Mesodermal cell (in vitro differentiated cells): ENCODE results near the gene ATP8B3.

Source experiments
- H3K27ac ChIP-seq: 2 replicates; pipeline ENCODE4 v1.7.0; 2013; ENCODE audit warnings: mild to moderate bottlenecking, low read depth, low read length, moderate library complexity; ENCODE audit not compliant: severe bottlenecking
- H3K36me3 ChIP-seq: 2 replicates; pipeline ENCODE4 v1.7.1; 2013; ENCODE audit warnings: mild to moderate bottlenecking, low read length, moderate library complexity; ENCODE audit not compliant: control insufficient read depth, insufficient read depth
- H3K4me1 ChIP-seq: one replicate; pipeline ENCODE4 v1.7.1; 2013; ENCODE audit warnings: mild to moderate bottlenecking, low read length; ENCODE audit not compliant: insufficient read depth, control insufficient read depth, poor library complexity, severe bottlenecking
- H3K4me3 ChIP-seq: 2 replicates; pipeline ENCODE4 v1.7.0; 2013; ENCODE audit warnings: low read length, control low read depth, mild to moderate bottlenecking; ENCODE audit not compliant: insufficient read depth, poor library complexity, severe bottlenecking; ENCODE audit errors: extremely low read depth
- H3K9me3 ChIP-seq: 2 replicates; pipeline ENCODE4 v1.7.1; 2013; ENCODE audit warnings: mild to moderate bottlenecking, low read length, moderate library complexity; ENCODE audit not compliant: control insufficient read depth
- WGBS, 2 experiments: methylation state at CpG; one replicate each; pipeline ENCODE4 v1.1.5; 2013; ENCODE audit warnings: missing lambda C conversion rate in 2 of 2; ENCODE audit not compliant: insufficient coverage in 2 of 2; 5-methylcytosine and 5-hydroxymethylcytosine counted together

ATP8B3 gene

GRCh38 chr19:1774989-1775772, 36.9 kb downstream of the ATP8B3 start:
- Histone ChIP-seq H3K4me1 (no peaks in the 10 kb centered on the region), H3K9me3 (peaks cover 21% of the 10 kb centered on the region), H3K27ac (no peak overlapping the region), H3K4me3 (no peak overlapping the region), H3K36me3 (no peaks in the 10 kb centered on the region)
- WGBS, 2 experiments = 5 to 6% methylated on average over 36 of the region's 59 CpGs

- no peak overlapping the region for H3K4me3 ChIP-seq
- WGBS, 2 experiments = 73 to 86% methylated on average over 7 of the region's 8 CpGs
- peaks cover 22% of the 10 kb centered on the region for H3K9me3 ChIP-seq
- H3K27ac ChIP-seq = no peak overlapping the region
- no peaks in the 10 kb centered on the region for H3K4me1 ChIP-seq
- H3K36me3 ChIP-seq = no peaks in the 10 kb centered on the region
Measured at GRCh38 chr19:1773184-1773583, 38.9 kb downstream of the ATP8B3 start.

- 84 to 89% methylated on average over 2 of the region's 4 CpGs for WGBS, 2 experiments
- peaks cover 5% of the 10 kb centered on the region for H3K4me1 ChIP-seq
- no peak overlapping the region for H3K27ac ChIP-seq
- H3K4me3 ChIP-seq = no peak overlapping the region
- peaks cover 22% of the 10 kb centered on the region for H3K9me3 ChIP-seq
- H3K36me3 ChIP-seq = no peaks in the 10 kb centered on the region
Measured at GRCh38 chr19:1770866-1771576, 41.1 kb downstream of the ATP8B3 start.

- 0 to 12% methylated on average over 6 to 8 of the region's 12 CpGs for WGBS, 2 experiments
- Histone ChIP-seq H3K36me3 (no peaks in the 10 kb centered on the region), H3K27ac (no peak overlapping the region), H3K4me3 (no peak overlapping the region), H3K4me1 (peaks cover 5% of the 10 kb centered on the region), H3K9me3 (peaks cover 16% of the 10 kb centered on the region)
Measured at GRCh38 chr19:1769645-1769985, 42.5 kb downstream of the ATP8B3 start.

- Histone ChIP-seq H3K36me3 (no peaks in the 10 kb centered on the region), H3K9me3 (peaks cover 16% of the 10 kb centered on the region), H3K27ac (no peak overlapping the region), H3K4me1 (peaks cover 5% of the 10 kb centered on the region), H3K4me3 (no peak overlapping the region)
- WGBS, 2 experiments = 85 to 90% methylated on average over 4 of the region's 9 CpGs
Measured at GRCh38 chr19:1768918-1769644, 43.0 kb downstream of the ATP8B3 start.

GRCh38 chr19:1768248-1768647, 43.8 kb downstream of the ATP8B3 start:
- WGBS, 2 experiments = 25 to 34% methylated on average over 10 to 12 of the region's 13 CpGs
- Histone ChIP-seq H3K4me3 (no peak overlapping the region), H3K4me1 (peaks cover 5% of the 10 kb centered on the region), H3K27ac (no peak overlapping the region), H3K36me3 (no peaks in the 10 kb centered on the region), H3K9me3 (peaks cover 16% of the 10 kb centered on the region)

GRCh38 chr19:1767464-1767933, 44.6 kb downstream of the ATP8B3 start:
- Histone ChIP-seq H3K9me3 (peaks cover 16% of the 10 kb centered on the region), H3K4me1 (peaks cover 5% of the 10 kb centered on the region), H3K4me3 (no peak overlapping the region), H3K27ac (no peak overlapping the region), H3K36me3 (no peaks in the 10 kb centered on the region)
- WGBS, 2 experiments = 3 to 13% methylated on average over 10 to 12 of the region's 21 CpGs

GRCh38 chr19:1766800-1767352, 45.2 kb downstream of the ATP8B3 start:
- Histone ChIP-seq H3K27ac (no peak overlapping the region), H3K4me1 (peaks cover 5% of the 10 kb centered on the region), H3K4me3 (no peak overlapping the region), H3K9me3 (peaks cover 16% of the 10 kb centered on the region), H3K36me3 (no peaks in the 10 kb centered on the region)
- 25% methylated on average over 2 to 6 of the region's 10 CpGs for WGBS, 2 experiments

- peaks cover 11% of the 10 kb centered on the region for H3K9me3 ChIP-seq
- 9 to 15% methylated on average over 19 to 22 of the region's 38 CpGs for WGBS, 2 experiments
- no peak overlapping the region for H3K4me3 ChIP-seq
Measured at GRCh38 chr19:1765904-1766799, 45.9 kb downstream of the ATP8B3 start.

More at GRCh38 chr19:1765904-1766799, 45.9 kb downstream of the ATP8B3 start:
- no peak overlapping the region for H3K27ac ChIP-seq
- no peaks in the 10 kb centered on the region for H3K36me3 ChIP-seq
- peaks cover 5% of the 10 kb centered on the region for H3K4me1 ChIP-seq
